ENCODE measurements around the gene TPR.
"Not testable (repeated sequence)": the region's sequence is repeated elsewhere in the genome, so short reads cannot be mapped to it uniquely, and the experiment has no call there.

TPR gene

DNA sequence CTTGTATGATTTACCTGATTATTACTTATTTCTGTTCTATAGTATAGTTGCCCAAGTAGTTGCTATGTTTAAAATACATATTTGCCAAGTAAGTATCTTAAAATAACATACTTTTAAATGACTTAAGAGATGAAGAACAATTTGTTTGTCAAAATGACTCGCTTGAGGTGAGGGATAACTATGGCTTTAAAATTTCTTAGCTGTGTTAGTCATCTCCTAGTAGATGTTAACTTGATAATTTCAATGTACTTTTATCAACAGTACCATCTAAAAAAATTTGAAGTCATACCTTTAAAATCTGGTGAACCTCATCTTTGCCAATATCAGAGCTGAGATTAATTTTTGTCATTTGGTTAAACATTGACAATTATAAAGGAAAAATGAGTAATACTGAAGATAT is 38.3 kb upstream of the TPR start:
- in situ Hi-C loops (cut with HindIII; ENCODE audit: low sequenced_read_pairs) = no loop called here
- no peak for DNase-seq (ENCODE audit: low read depth, low spot score)
- no peak overlapping the region for H3K4me3 ChIP-seq (ENCODE audit: low read depth, low read length)
- TF ChIP-seq, protein P1, sequence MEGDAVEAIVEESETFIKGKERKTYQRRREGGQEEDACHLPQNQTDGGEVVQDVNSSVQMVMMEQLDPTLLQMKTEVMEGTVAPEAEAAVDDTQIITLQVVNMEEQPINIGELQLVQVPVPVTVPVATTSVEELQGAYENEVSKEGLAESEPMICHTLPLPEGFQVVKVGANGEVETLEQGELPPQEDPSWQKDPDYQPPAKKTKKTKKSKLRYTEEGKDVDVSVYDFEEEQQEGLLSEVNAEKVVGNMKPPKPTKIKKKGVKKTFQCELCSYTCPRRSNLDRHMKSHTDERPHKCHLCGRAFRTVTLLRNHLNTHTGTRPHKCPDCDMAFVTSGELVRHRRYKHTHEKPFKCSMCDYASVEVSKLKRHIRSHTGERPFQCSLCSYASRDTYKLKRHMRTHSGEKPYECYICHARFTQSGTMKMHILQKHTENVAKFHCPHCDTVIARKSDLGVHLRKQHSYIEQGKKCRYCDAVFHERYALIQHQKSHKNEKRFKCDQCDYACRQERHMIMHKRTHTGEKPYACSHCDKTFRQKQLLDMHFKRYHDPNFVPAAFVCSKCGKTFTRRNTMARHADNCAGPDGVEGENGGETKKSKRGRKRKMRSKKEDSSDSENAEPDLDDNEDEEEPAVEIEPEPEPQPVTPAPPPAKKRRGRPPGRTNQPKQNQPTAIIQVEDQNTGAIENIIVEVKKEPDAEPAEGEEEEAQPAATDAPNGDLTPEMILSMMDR (IDR thresholded peaks at IDR 0.05; ENCODE audit: low read depth, low read length) = no peak

DNA sequence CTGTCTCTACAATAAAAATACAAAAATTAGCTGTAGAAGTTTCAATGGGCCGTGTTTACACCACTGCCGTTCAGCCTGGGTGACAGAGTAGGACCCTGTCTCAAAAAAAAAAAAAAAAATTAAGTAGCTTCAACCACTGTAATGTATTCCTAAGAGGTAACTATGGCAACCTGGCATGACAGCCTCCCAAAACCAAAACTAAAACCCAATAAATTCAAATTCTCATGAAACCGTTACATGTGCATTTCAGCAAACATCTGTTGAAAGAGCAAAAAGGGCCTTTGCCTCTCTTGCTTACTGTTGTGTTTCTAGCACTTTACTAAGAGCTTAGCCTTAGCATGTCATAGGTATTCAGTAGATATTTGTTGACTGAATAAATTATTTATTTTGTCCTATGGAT is 34.0 kb upstream of the TPR start:
- in situ Hi-C loops (cut with HindIII; ENCODE audit: low sequenced_read_pairs) = no loop called here
- TF ChIP-seq, protein P1 (IDR thresholded peaks at IDR 0.05; ENCODE audit: low read depth, low read length) = no peak
- no peak for DNase-seq (ENCODE audit: low read depth, low spot score)
- no peak overlapping the region for H3K4me3 ChIP-seq (ENCODE audit: low read depth, low read length)

DNA sequence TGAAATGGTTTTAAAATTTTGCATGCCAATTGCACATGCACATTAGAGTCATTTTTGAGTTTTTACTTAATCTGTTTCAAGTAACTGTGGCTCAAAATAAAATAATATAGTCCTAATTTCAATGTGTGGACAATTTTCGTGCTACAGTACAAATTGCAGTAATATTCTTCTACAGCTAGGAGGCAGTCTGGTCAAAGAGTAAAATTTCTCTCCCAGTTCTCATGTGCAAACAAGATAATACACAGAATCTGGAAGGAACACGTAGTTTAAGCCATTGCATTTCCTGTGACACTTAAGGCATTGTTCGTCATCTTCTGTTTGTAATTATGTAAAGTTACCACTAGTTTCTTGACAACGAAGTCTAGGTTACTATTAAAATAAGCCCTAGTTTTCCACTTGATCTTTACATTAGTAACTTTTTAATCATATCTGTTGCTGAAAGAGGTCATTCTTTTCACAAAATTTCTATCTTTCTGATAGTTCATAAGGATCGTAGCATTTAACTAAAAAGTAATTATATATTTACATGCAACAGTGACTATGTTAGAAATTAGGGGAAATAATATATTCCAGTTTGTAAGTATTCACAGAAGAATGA is 29.5 kb upstream of the TPR start:
- DNase-seq (ENCODE audit: low read depth, low spot score) = peak; percentile 46
- in situ Hi-C loops (cut with HindIII; ENCODE audit: low sequenced_read_pairs) = no loop called here
- no peak overlapping the region for H3K4me3 ChIP-seq (ENCODE audit: low read depth, low read length)
- TF ChIP-seq, protein P1 (IDR thresholded peaks at IDR 0.05; ENCODE audit: low read depth, low read length) = peak; percentile 65

DNA sequence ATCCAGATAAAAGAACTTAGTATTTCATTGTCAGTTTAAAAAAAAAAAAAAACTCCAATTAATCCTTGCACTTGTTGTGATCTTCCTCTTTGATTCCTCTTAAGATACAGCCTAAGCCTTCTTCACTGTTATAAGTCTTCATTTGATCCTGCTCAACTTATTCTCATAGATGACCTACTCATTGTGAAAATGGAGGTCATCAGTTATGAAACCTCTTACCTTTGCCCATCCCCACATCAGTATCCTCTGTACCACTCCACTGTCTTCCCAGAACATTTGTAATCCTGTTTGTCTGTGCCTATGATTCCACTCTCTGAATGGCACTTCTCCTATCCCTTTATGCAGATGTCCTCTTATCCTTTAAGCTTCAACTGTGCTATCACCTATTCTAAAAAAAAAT is 28.6 kb upstream of the TPR start:
- DNase-seq (ENCODE audit: low read depth, low spot score) = no peak
- in situ Hi-C loops (cut with HindIII; ENCODE audit: low sequenced_read_pairs) = no loop called here
- TF ChIP-seq, protein P1 (IDR thresholded peaks at IDR 0.05; ENCODE audit: low read depth, low read length) = no peak
- H3K4me3 ChIP-seq (ENCODE audit: low read depth, low read length) = no peak overlapping the region

DNA sequence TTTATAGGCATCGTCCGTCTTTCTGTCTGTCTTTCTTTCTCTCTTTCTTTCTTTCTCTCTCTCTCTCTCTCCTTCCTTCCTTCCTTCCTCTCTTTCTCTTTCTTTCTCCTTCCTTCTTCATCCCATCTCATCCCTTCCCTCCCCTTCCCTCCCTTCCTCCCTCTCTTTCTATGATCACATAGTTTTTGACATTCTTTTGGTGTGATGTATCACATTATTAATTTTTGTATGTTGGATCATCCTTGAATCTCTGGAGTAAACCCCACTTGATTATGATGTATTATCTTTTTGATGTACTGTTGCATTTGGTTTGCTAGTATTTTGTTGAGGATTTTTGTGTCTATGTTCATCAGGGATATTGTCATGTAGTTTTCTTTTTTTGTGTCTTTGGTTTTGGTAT is 26.4 kb upstream of the TPR start:
- in situ Hi-C loops (cut with HindIII; ENCODE audit: low sequenced_read_pairs); H3K4me3 ChIP-seq (ENCODE audit: low read depth, low read length); DNase-seq (ENCODE audit: low read depth, low spot score): not testable (repeated sequence)

DNA sequence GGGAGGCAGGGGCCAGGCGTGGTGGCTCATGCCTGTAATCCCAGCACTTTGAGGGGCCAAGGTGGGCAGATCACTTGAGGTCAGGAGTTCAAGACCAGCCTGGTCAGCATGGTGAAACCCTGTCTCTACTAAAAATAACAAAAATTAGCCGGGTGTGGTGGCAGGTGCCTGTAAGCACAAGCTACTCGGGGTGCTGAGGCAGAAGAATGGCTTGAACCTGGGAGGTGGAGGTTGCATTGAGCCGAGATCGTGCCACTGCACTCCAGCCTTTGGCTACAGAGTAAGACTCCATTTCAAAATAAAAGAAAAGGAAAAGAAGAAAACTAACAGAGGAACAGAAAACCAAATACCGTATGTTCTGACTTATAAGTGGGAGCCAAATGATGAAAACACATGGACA is 17.7 kb upstream of the TPR start:
- in situ Hi-C loops (cut with HindIII; ENCODE audit: low sequenced_read_pairs); DNase-seq (ENCODE audit: low read depth, low spot score); H3K4me3 ChIP-seq (ENCODE audit: low read depth, low read length): not testable (repeated sequence)

DNA sequence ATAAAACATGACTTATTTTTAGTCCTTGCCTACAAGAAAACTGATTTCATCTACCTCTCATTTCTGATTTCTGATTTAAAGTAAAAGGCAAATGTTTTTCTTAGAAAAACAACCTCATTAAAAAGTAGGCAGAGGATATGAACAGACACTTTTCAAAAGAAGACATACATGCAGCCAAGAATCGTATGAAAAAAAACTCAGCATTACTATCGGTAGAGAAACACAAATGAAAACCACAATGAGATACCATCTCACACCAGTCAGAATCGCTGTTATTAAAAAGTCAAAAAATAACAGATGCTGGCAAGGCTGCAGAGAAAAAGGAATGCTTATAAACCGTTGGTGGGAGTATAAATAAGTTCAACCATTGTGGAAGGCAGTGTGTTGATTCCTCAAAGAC is 16.8 kb upstream of the TPR start:
- no peak overlapping the region for H3K4me3 ChIP-seq (ENCODE audit: low read depth, low read length)
- TF ChIP-seq, protein P1 (IDR thresholded peaks at IDR 0.05; ENCODE audit: low read depth, low read length) = no peak
- in situ Hi-C loops (cut with HindIII; ENCODE audit: low sequenced_read_pairs) = no loop called here
- no peak for DNase-seq (ENCODE audit: low read depth, low spot score)

DNA sequence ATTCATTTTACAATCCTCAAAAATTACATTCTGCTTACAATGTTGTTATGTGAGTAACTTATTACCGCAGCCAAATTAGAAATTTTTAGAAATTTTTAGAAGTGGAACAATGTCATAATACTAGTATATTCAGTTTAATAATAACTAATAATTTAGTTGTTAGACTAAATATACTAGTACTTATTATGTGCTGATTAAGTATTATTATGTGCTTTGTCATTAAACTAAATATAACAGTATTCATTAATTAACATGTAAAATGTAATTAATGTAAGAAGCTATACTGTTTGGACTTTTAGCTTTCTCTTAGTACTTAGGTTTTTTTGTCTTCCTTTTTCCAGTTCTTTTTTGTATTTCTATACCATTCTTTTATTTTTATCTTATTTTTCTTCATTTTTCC is 15.9 kb upstream of the TPR start:
- in situ Hi-C loops (cut with HindIII; ENCODE audit: low sequenced_read_pairs) = no loop called here
- DNase-seq (ENCODE audit: low read depth, low spot score) = no peak
- TF ChIP-seq, protein P1 (IDR thresholded peaks at IDR 0.05; ENCODE audit: low read depth, low read length) = no peak
- no peak overlapping the region for H3K4me3 ChIP-seq (ENCODE audit: low read depth, low read length)

Data from astrocyte of the spinal cord (primary cell).